H1 (cell line): ENCODE measurements around the gene LRPAP1. TPM values are rescaled to one million over a fixed set of nuclear protein-coding genes. Genes with fewer than 3 reads are reported as not detected.
"Not testable (repeated sequence)": the region's sequence is repeated elsewhere in the genome, so short reads cannot be mapped to it uniquely, and the experiment has no call there.

Experiments
- CTCF ChIA-PET: fragments of 300-600 bp; sonication (Branson Sonifier 250); formaldehyde crosslinking; loops from one replicate; lab custom pipeline; 2021; ENCODE audit not compliant: partially characterized antibody; lab: Charles Lee
- POLR2A ChIA-PET: fragments of 300-600 bp; sonication (Branson Sonifier 250); formaldehyde crosslinking; loops from one replicate; lab custom pipeline; 2021; ENCODE audit warnings: inconsistent platforms; ENCODE audit not compliant: partially characterized antibody; lab: Charles Lee
- DNase-seq, 2 experiments: peaks; one replicate each; pipeline versions ENCODE4 v3.0.0 to v3.0.0-alpha.2; 2010 to 2022; ENCODE audit warnings: low spot score in 2 of 2, low read depth in 1 of 2, mixed read lengths in 1 of 2
- FAIRE-seq: peaks from 2 replicates; lab custom pipeline; 2011; peaks lifted over from hg19 to GRCh38; lab: Jason Lieb, UNC
- H2AFZ ChIP-seq: 2 replicates; pipeline ENCODE4 v1.8.1; 2012; ENCODE audit warnings: low read length, inconsistent platforms
- H2AK5ac ChIP-seq: 2 replicates; pipeline ENCODE4 v1.6.1; 2013; ENCODE audit warnings: low read depth, low read length
- H2BK120ac ChIP-seq: replicated peaks from 2 replicates; pipeline ENCODE3; 2013; ENCODE audit warnings: low read depth, low read length, inconsistent platforms
- H2BK12ac ChIP-seq: 2 replicates; pipeline ENCODE4 v1.6.1; 2013; ENCODE audit warnings: low read depth, low read length
- H2BK15ac ChIP-seq: 2 replicates; pipeline ENCODE4 v1.6.1; 2013; ENCODE audit warnings: low read length
- H2BK20ac ChIP-seq: 2 replicates; pipeline ENCODE4 v1.6.1; 2013; ENCODE audit warnings: low read length
- H2BK5ac ChIP-seq: 2 replicates; pipeline ENCODE4 v1.6.1; 2013; ENCODE audit warnings: low read depth, low read length
- H3K14ac ChIP-seq: 2 replicates; pipeline ENCODE4 v1.6.1; 2013; ENCODE audit warnings: inconsistent platforms; ENCODE audit not compliant: insufficient read length
- H3K18ac ChIP-seq: 2 replicates; pipeline ENCODE4 v1.6.1; 2013; ENCODE audit warnings: low read length; ENCODE audit errors: extremely low read depth
- H3K23ac ChIP-seq: 2 replicates; pipeline ENCODE4 v1.6.1; 2013; ENCODE audit warnings: inconsistent platforms; ENCODE audit not compliant: insufficient read length
- H3K23me2 ChIP-seq: 2 replicates; pipeline ENCODE4 v1.6.1; 2013; ENCODE audit warnings: low read depth, low read length
- H3K27ac ChIP-seq: 2 replicates; pipeline ENCODE4 v1.6.1; 2011; ENCODE audit warnings: low read depth, low read length, inconsistent platforms
- H3K27me3 ChIP-seq, 4 experiments: replicated peaks in 1 of 4; 1 replicate in 1 of 4; 2 replicates in 3 of 4; pipeline versions ENCODE4 v1.6.1 to v1.8.1; 2011 to 2013; ENCODE audit warnings: low read length in 3 of 4, mild to moderate bottlenecking in 3 of 4, inconsistent platforms in 2 of 4, mixed read lengths in 2 of 4, moderate library complexity in 1 of 4; ENCODE audit not compliant: control insufficient read depth in 3 of 4, insufficient read depth in 3 of 4; ENCODE audit errors: extremely low read depth in 1 of 4
- H3K36me3 ChIP-seq, 4 experiments: 2 replicates each; pipeline versions ENCODE4 v1.6.1 to v1.8.1; 2011 to 2013; ENCODE audit warnings: mild to moderate bottlenecking in 4 of 4, low read length in 3 of 4, moderate library complexity in 2 of 4, control low read depth in 1 of 4, inconsistent platforms in 1 of 4; ENCODE audit not compliant: insufficient read depth in 4 of 4, control insufficient read depth in 2 of 4
- H3K4ac ChIP-seq: replicated peaks from 2 replicates; pipeline ENCODE3; 2013; ENCODE audit warnings: low read length, low read depth, mixed read lengths, inconsistent platforms; ENCODE audit not compliant: insufficient read length
- H3K4me1 ChIP-seq, 4 experiments: replicated peaks in 1 of 4; 1 replicate in 1 of 4; 2 replicates in 3 of 4; pipeline versions ENCODE4 v1.6.1 to v1.8.1; 2011 to 2013; ENCODE audit warnings: low read length in 3 of 4, inconsistent platforms in 2 of 4, mixed read lengths in 1 of 4; ENCODE audit not compliant: insufficient read depth in 4 of 4, control insufficient read depth in 3 of 4
- H3K4me2 ChIP-seq, 2 experiments: 2 replicates each; pipeline versions ENCODE4 v1.6.1 to v1.8.1; 2011 to 2013; ENCODE audit warnings: low read depth in 2 of 2, low read length in 2 of 2, control low read depth in 1 of 2, inconsistent platforms in 1 of 2, mild to moderate bottlenecking in 1 of 2; ENCODE audit not compliant: insufficient read depth in 1 of 2
- H3K4me3 ChIP-seq, 4 experiments: fragments of 200-600, 300-600 bp in 1 of 4; sonication (generic), shearing (Covaris generic), sonication (Bioruptor Twin) in 1 of 4; 2 replicates each; pipeline versions ENCODE4 v1.5.1 to v1.8.1; 2011 to 2016; ENCODE audit warnings: low read length in 4 of 4, low read depth in 3 of 4, control low read depth in 2 of 4, inconsistent platforms in 2 of 4, mild to moderate bottlenecking in 2 of 4, mixed read lengths in 1 of 4, moderate library complexity in 1 of 4; ENCODE audit not compliant: insufficient read depth in 2 of 4; ENCODE audit errors: extremely low read depth in 1 of 4
- H3K56ac ChIP-seq: replicated peaks from 2 replicates; pipeline ENCODE3; 2013; ENCODE audit warnings: low read depth, mild to moderate bottlenecking, mixed read lengths, low read length, inconsistent platforms; ENCODE audit not compliant: insufficient read length
- H3K79me1 ChIP-seq: 2 replicates; pipeline ENCODE4 v1.6.1; 2013; ENCODE audit warnings: low read depth, low read length, control low read depth
- H3K79me2 ChIP-seq, 2 experiments: 2 replicates each; pipeline versions ENCODE4 v1.6.1 to v1.8.1; 2012 to 2013; ENCODE audit warnings: low read length in 2 of 2, mild to moderate bottlenecking in 2 of 2, inconsistent platforms in 1 of 2; ENCODE audit not compliant: insufficient read depth in 2 of 2, control insufficient read depth in 1 of 2
- H3K9ac ChIP-seq, 4 experiments: replicated peaks in 1 of 4; 1 replicate in 1 of 4; 2 replicates in 3 of 4; pipeline versions ENCODE4 v1.6.1 to v1.8.1; 2011 to 2013; ENCODE audit warnings: low read depth in 3 of 4, low read length in 3 of 4, control low read depth in 2 of 4, mild to moderate bottlenecking in 2 of 4, moderate library complexity in 2 of 4, inconsistent platforms in 1 of 4; ENCODE audit errors: extremely low read depth in 1 of 4
- H3K9me3 ChIP-seq, 2 experiments: 2 replicates each; pipeline versions ENCODE4 v1.6.1 to v1.8.1; 2012 to 2013; ENCODE audit warnings: mild to moderate bottlenecking in 2 of 2, moderate library complexity in 2 of 2, control low read depth in 1 of 2, inconsistent platforms in 1 of 2, low read depth in 1 of 2, low read length in 1 of 2, mixed read lengths in 1 of 2; ENCODE audit not compliant: insufficient read depth in 2 of 2
- H4K20me1 ChIP-seq, 2 experiments: replicated peaks in 1 of 2; 2 replicates each; pipeline versions ENCODE3 to v1.8.1; 2011 to 2013; ENCODE audit warnings: inconsistent platforms in 2 of 2, low read length in 2 of 2, mild to moderate bottlenecking in 1 of 2; ENCODE audit not compliant: insufficient read depth in 2 of 2, control insufficient read depth in 1 of 2
- H4K5ac ChIP-seq: 2 replicates; pipeline ENCODE4 v1.6.1; 2013; ENCODE audit warnings: low read length, low read depth, mixed read lengths, inconsistent platforms; ENCODE audit not compliant: insufficient read length
- H4K8ac ChIP-seq: 2 replicates; pipeline ENCODE4 v1.8.0; 2013; ENCODE audit warnings: mild to moderate bottlenecking, moderate library complexity, low read length, inconsistent platforms; ENCODE audit not compliant: insufficient read depth; ENCODE audit errors: extremely low read depth
- H4K91ac ChIP-seq: replicated peaks from 2 replicates; pipeline ENCODE3; 2013; ENCODE audit warnings: low read length, mixed read lengths, inconsistent platforms; ENCODE audit not compliant: insufficient read length
- WGBS, 2 experiments: shearing (Covaris generic) in 1 of 2; methylation state at CpG; one replicate each; pipeline versions ENCODE4 v1.1.6 to v1.1.7; 2013 to 2015; ENCODE audit warnings: low lambda C conversion rate in 2 of 2, mixed read lengths in 2 of 2, inconsistent platforms in 1 of 2, low coverage in 1 of 2, missing lambda C conversion rate in 1 of 2; ENCODE audit not compliant: insufficient replicate concordance in 2 of 2, insufficient coverage in 1 of 2, insufficient read length in 1 of 2; ENCODE audit errors: extremely low coverage in 1 of 2, missing lambda C conversion rate in 1 of 2; 5-methylcytosine and 5-hydroxymethylcytosine counted together
- polyA plus RNA-seq, 7 experiments: library from polyadenylated mRNA; depleted of rRNA in 3 of 7; stranded (reverse) in 5 of 7; unstranded in 2 of 7; fragments of >200 nt in 5 of 7; fragments of 200-250 nt in 2 of 7; gene quantifications; 1 replicate in 5 of 7; 2 replicates in 1 of 7; 4 replicates in 1 of 7; pipeline versions ENCODE4 v1.2.1 to v1.2.3, GENCODE V29; 2011 to 2013; ENCODE audit warnings: missing spikeins in 2 of 7, mixed read lengths in 2 of 7
- total RNA-seq: library from RNA; stranded (reverse); fragmentation: NEBNext Ultra II Directional; extraction: Animal tissue kit (Norgen Biotek cat#: 25700); gene quantifications from 2 replicates; pipeline ENCODE4 v1.2.1, GENCODE V29; 2021

Gene LRPAP1
- total and polyA plus RNA-seq, 2 of the 8 experiments (the other 6 are each of a cell fraction or from before 2014, with no cell fraction given) = 31.1 to 101 TPM

- FAIRE-seq, CTCF ChIA-PET: not testable (repeated sequence)
- WGBS, 2 experiments = 84% methylated on average over 5 of the region's 6 CpGs; no CpG with 5 or more reads in 1 of the 2 experiments
Measured at GRCh38 chr4:3549694-3550001, 17.4 kb upstream of the LRPAP1 start.

DNA sequence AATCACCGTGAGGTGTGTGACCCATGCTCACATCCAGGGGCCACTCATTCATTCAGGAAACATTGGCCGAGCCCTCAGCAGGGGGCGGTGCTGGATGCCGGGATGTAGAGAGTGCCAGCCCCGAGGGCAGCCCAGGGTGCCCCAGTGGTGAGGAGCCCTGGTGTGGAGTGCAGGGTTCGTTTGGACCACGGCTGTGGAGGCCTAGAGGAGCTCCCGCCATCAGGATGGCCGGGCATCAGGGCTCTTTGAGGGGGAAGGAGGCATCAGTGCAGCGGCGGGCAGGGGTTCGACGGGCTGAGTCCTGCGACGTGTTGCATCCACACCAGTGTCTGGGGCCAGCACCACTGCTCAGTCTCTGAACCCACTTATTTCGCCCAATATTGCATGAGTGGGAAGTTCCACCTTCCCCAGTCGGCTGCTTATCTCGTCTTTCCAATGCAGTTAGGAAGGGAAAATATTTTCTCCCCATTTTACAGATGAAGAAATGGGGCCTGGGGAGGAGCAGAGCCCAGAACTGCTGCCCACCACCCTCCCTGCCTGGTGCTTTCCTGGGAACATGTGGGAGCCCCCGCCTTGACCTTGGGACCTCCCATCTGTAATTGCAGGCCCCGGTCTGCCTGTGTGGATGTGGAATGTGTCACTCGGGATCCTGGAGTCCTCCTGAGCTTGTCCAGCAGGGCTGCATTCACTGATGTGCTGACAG lies 16.9 kb upstream of the LRPAP1 start:
- H4K91ac ChIP-seq, H3K27me3 ChIP-seq, H2AK5ac ChIP-seq, H3K23me2 ChIP-seq, H4K20me1 ChIP-seq, H4K8ac ChIP-seq, H3K79me1 ChIP-seq, CTCF ChIA-PET, DNase-seq, POLR2A ChIA-PET, H2AFZ ChIP-seq, H2BK5ac ChIP-seq, H3K36me3 ChIP-seq, H3K14ac ChIP-seq, H3K4ac ChIP-seq, H2BK12ac ChIP-seq, H3K56ac ChIP-seq, H3K79me2 ChIP-seq, H2BK20ac ChIP-seq, FAIRE-seq, H2BK120ac ChIP-seq, H3K4me1 ChIP-seq, H4K5ac ChIP-seq, H2BK15ac ChIP-seq, H3K27ac ChIP-seq, H3K9me3 ChIP-seq, H3K9ac ChIP-seq, H3K18ac ChIP-seq, H3K4me3 ChIP-seq, H3K23ac ChIP-seq, H3K4me2 ChIP-seq: not testable (repeated sequence)
- 85% methylated on average over 17 of the region's 21 CpGs; no CpG with 5 or more reads in 1 of the 2 experiments for WGBS, 2 experiments

More at GRCh38 chr4:3549694-3550001, 17.4 kb upstream of the LRPAP1 start:
- H2BK20ac ChIP-seq, H3K4ac ChIP-seq, H2BK120ac ChIP-seq, DNase-seq, H3K79me2 ChIP-seq, H3K56ac ChIP-seq, H3K4me2 ChIP-seq, H3K4me1 ChIP-seq, H3K9me3 ChIP-seq, H4K20me1 ChIP-seq, H3K4me3 ChIP-seq, H2BK15ac ChIP-seq, H3K23me2 ChIP-seq, H3K27me3 ChIP-seq, H3K9ac ChIP-seq, H4K91ac ChIP-seq, H3K36me3 ChIP-seq, H4K5ac ChIP-seq, H3K23ac ChIP-seq, H2BK12ac ChIP-seq, H2BK5ac ChIP-seq, H2AFZ ChIP-seq, H3K18ac ChIP-seq, H2AK5ac ChIP-seq, H3K14ac ChIP-seq, POLR2A ChIA-PET, H3K27ac ChIP-seq, H3K79me1 ChIP-seq, H4K8ac ChIP-seq: not testable (repeated sequence)
